GM23248 (cell line): ENCODE data around the gene AGR2. TPM values are rescaled to one million over a fixed set of nuclear protein-coding genes. Genes with fewer than 3 reads are reported as not detected.

ENCODE experiments used
- DNase-seq: peaks from one replicate; pipeline ENCODE4 v3.0.0-alpha.2; 2015
- H2AFZ ChIP-seq: fragments of 200-600 bp; sonication (generic); 2 replicates; pipeline ENCODE4 v1.6.1; 2016; ENCODE audit warnings: antibody characterized with exemption
- H3F3A ChIP-seq: fragments of 200-600 bp; sonication (generic); 2 replicates; pipeline ENCODE4 v1.6.1; 2016; ENCODE audit warnings: mild to moderate bottlenecking, antibody characterized with exemption, mixed run types; ENCODE audit not compliant: insufficient read depth
- H3K27ac ChIP-seq: fragments of 200-600 bp; sonication (generic); 2 replicates; pipeline ENCODE4 v1.5.1; 2016; ENCODE audit warnings: mild to moderate bottlenecking
- H3K27me3 ChIP-seq: fragments of 200-600 bp; sonication (generic); replicated peaks from 2 replicates; pipeline ENCODE4 v1.6.1; 2016; ENCODE audit warnings: mild to moderate bottlenecking; ENCODE audit not compliant: insufficient read depth
- H3K36me3 ChIP-seq: fragments of 200-600 bp; sonication (generic); 2 replicates; pipeline ENCODE4 v1.6.1; 2016; ENCODE audit warnings: low read depth, mild to moderate bottlenecking
- H3K4me1 ChIP-seq: fragments of 200-600 bp; sonication (generic); 2 replicates; pipeline ENCODE4 v1.6.1; 2016; ENCODE audit warnings: mild to moderate bottlenecking; ENCODE audit not compliant: insufficient read depth
- H3K4me2 ChIP-seq: fragments of 200-600 bp; sonication (generic); one replicate; pipeline ENCODE4 v1.6.1; 2016; ENCODE audit warnings: mild to moderate bottlenecking; ENCODE audit not compliant: unreplicated experiment
- H3K4me3 ChIP-seq: fragments of 200-600 bp; sonication (generic); 2 replicates; pipeline ENCODE4 v1.5.1; 2016; ENCODE audit warnings: mild to moderate bottlenecking
- H3K79me2 ChIP-seq: fragments of 200-600 bp; sonication (generic); 2 replicates; pipeline ENCODE4 v1.6.1; 2016; ENCODE audit warnings: mild to moderate bottlenecking; ENCODE audit not compliant: insufficient read depth
- H3K9ac ChIP-seq: fragments of 200-600 bp; sonication (generic); 2 replicates; pipeline ENCODE4 v1.6.1; 2016; ENCODE audit warnings: mild to moderate bottlenecking
- H3K9me2 ChIP-seq: fragments of 200-600 bp; sonication (generic); 2 replicates; pipeline ENCODE4 v1.6.1; 2016; ENCODE audit warnings: mixed run types, mild to moderate bottlenecking, moderate library complexity; ENCODE audit not compliant: insufficient read depth
- H3K9me3 ChIP-seq: fragments of 200-600 bp; sonication (generic); one replicate; pipeline ENCODE4 v1.6.1; 2017; ENCODE audit warnings: low read depth
- H4K20me1 ChIP-seq: fragments of 200-600 bp; sonication (generic); 2 replicates; pipeline ENCODE4 v1.6.0; 2016; ENCODE audit not compliant: insufficient read depth
- EZH2 ChIP-seq: fragments of 200-600 bp; sonication (generic); IDR thresholded peaks from 2 replicates; pipeline ENCODE4 v1.6.1; 2018; ENCODE audit warnings: antibody characterized with exemption, mild to moderate bottlenecking; ENCODE audit not compliant: insufficient read depth, poor library complexity, severe bottlenecking
- EZH2phosphoT487 ChIP-seq: fragments of 200-600 bp; sonication (generic); IDR thresholded peaks from 2 replicates; pipeline ENCODE4 v1.6.1; 2018; ENCODE audit warnings: antibody characterized with exemption, moderate library complexity, mild to moderate bottlenecking, low read depth; ENCODE audit not compliant: insufficient read depth
- WGBS, 2 experiments: methylation state at CpG; one replicate each; pipeline ENCODE4 v1.1.6; 2015 to 2017; ENCODE audit warnings: low lambda C conversion rate in 2 of 2, low coverage in 1 of 2; ENCODE audit errors: missing lambda C conversion rate in 2 of 2; 5-methylcytosine and 5-hydroxymethylcytosine counted together
- in situ Hi-C: fragments of 300-500 bp; cut with MboI; formaldehyde crosslinking; loops from 2 replicates; pipeline ENCODE4 v1.15.0; 2020
- polyA plus RNA-seq: library from polyadenylated mRNA; unstranded; fragments of >200 nt; fragmentation: Nextera tagmentation; extraction: Ambion mirVana; gene quantifications from 2 replicates; pipeline ENCODE4 v1.2.1, GENCODE V29; 2016
- total RNA-seq: library from RNA; depleted of rRNA; stranded (reverse); fragments of >200 nt; shearing (Covaris generic); gene quantifications from 2 replicates; pipeline ENCODE4 v1.2.3, GENCODE V29; 2014

AGR2 gene
- total and polyA plus RNA-seq, 2 experiments from 2014 or later: not detected

GRCh38 chr7:16787127-16787526, 17.7 kb downstream of the AGR2 start:
- no peak overlapping the region for H3K4me2 ChIP-seq
- H3K4me1 ChIP-seq: no peaks in the 10 kb centered on the region
- H3K9ac ChIP-seq: no peak overlapping the region
- no peaks in the 10 kb centered on the region for H3K79me2 ChIP-seq
- H3K9me2 ChIP-seq: no peaks in the 10 kb centered on the region
- WGBS, 2 experiments: 96 to 100% methylated on average over 1 of the region's 1 CpG
- in situ Hi-C loops: no loop called here
- no peak overlapping the region for H3K27ac ChIP-seq
- H3F3A ChIP-seq: peaks cover 3% of the 10 kb centered on the region; the same call in 1 of the 2 replicates
- TF ChIP-seq EZH2phosphoT487 (no peak), EZH2 (no peak)
- H4K20me1 ChIP-seq: no peaks in the 10 kb centered on the region
- no peak for DNase-seq
- no peaks in the 10 kb centered on the region for H3K36me3 ChIP-seq
- H3K4me3 ChIP-seq: no peak overlapping the region
- no peak overlapping the region for H2AFZ ChIP-seq
- no peaks in the 10 kb centered on the region for H3K9me3 ChIP-seq
- H3K27me3 ChIP-seq: no peaks in the 10 kb centered on the region

DNA sequence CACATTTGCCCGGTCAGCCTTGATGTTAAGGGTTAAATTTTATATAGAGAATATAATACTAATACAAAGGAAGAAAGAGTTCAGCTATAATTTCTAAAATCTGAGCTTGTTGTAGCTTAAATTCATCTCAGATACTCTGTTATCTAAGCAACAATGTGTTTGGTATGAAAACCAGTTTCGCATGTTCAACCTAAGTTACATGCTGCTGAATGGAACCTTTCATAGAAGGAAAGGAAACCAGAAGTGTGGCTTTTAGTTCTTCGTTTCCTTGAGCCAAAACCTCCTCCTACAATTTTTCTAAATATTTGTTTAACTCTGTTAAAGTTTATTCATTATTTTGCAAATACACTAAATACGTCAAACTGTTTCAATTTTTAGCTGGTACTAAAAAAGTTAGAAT, 18.5 kb downstream of the AGR2 start:
- TF ChIP-seq EZH2 (no peak), EZH2phosphoT487 (no peak)
- Histone ChIP-seq H2AFZ (no peak overlapping the region), H3K4me3 (no peak overlapping the region), H3K79me2 (no peaks in the 10 kb centered on the region), H3K9ac (no peak overlapping the region), H3K9me2 (no peaks in the 10 kb centered on the region), H4K20me1 (no peaks in the 10 kb centered on the region), H3K4me2 (no peak overlapping the region), H3K9me3 (no peaks in the 10 kb centered on the region), H3K36me3 (no peaks in the 10 kb centered on the region), H3K27ac (no peak overlapping the region), H3K4me1 (no peaks in the 10 kb centered on the region), H3F3A (no peaks in the 10 kb centered on the region), H3K27me3 (no peaks in the 10 kb centered on the region)
- WGBS, 2 experiments: 75 to 79% methylated on average over 4 of the region's 4 CpGs
- in situ Hi-C loops: no loop called here
- DNase-seq: no peak

DNA sequence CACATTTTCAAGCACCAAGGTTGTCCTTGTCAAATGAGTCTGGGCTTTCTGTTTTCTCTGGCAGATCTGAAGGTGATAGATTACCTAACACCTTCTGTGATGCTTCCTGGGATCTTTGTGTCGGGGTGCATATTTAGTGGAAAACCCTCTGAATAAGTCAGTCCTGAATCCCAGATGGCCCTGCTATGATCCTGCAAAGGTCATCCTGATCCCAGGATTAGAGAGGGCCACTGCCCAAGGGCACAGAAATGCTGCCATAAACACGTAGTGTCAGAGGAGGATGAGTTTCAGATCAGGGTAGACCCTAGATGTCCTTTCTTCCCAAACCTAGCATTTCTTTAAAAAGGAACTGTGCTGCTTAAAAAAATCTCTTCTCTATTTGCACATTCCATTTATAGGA, 19.0 kb downstream of the AGR2 start:
- Histone ChIP-seq H4K20me1 (no peaks in the 10 kb centered on the region), H3K4me2 (no peak overlapping the region), H3F3A (no peaks in the 10 kb centered on the region), H3K36me3 (no peaks in the 10 kb centered on the region), H3K79me2 (no peaks in the 10 kb centered on the region), H3K4me3 (no peak overlapping the region), H3K9me3 (no peaks in the 10 kb centered on the region), H3K4me1 (no peaks in the 10 kb centered on the region), H3K27ac (no peak overlapping the region), H3K9ac (no peak overlapping the region), H3K27me3 (no peaks in the 10 kb centered on the region), H3K9me2 (no peaks in the 10 kb centered on the region), H2AFZ (no peak overlapping the region)
- WGBS, 2 experiments: 87 to 97% methylated on average over 2 of the region's 2 CpGs
- in situ Hi-C loops: no loop called here
- TF ChIP-seq EZH2 (no peak), EZH2phosphoT487 (no peak)
- DNase-seq: no peak

- TF ChIP-seq EZH2phosphoT487 (no peak), EZH2 (no peak)
- no peaks in the 10 kb centered on the region for H3K4me1 ChIP-seq
- WGBS, 2 experiments: 53 to 63% methylated on average over 1 of the region's 1 CpG
- no peak overlapping the region for H3K9ac ChIP-seq
- no peaks in the 10 kb centered on the region for H3F3A ChIP-seq
- H3K36me3 ChIP-seq: no peaks in the 10 kb centered on the region
- no peaks in the 10 kb centered on the region for H3K27me3 ChIP-seq
- no peaks in the 10 kb centered on the region for H4K20me1 ChIP-seq
- in situ Hi-C loops: no loop called here
- H3K79me2 ChIP-seq: no peaks in the 10 kb centered on the region
- no peak overlapping the region for H3K4me2 ChIP-seq
- no peak for DNase-seq
- H3K27ac ChIP-seq: no peak overlapping the region
- no peaks in the 10 kb centered on the region for H3K9me2 ChIP-seq
- H3K4me3 ChIP-seq: no peak overlapping the region
- H2AFZ ChIP-seq: no peak overlapping the region
- no peaks in the 10 kb centered on the region for H3K9me3 ChIP-seq
These were observed 19.5 kb downstream of the AGR2 start for GRCh38 chr7:16785321-16785720.

DNA sequence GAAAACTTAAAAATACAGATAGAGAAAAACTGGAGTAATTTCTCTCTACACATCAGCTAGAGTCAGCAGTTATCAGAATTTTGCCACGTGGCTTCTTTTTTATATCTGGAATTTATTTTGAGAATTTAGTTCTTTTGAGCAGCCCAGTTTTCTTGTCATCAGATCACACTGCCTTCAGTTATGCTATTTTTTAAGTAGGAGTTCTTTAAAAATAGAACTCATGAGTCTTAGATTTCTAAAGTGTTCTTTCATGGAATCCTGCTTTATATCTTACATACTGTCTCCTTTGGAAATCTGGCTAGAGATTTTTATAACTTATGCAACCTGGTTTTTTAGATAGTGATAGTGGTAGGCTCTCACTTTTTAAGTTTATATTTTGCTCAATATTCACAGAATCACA, 24.2 kb downstream of the AGR2 start:
- no peak overlapping the region for H3K9ac ChIP-seq
- no peaks in the 10 kb centered on the region for H3K27me3 ChIP-seq
- in situ Hi-C loops: no loop called here
- no peaks in the 10 kb centered on the region for H3K9me3 ChIP-seq
- H3K79me2 ChIP-seq: no peaks in the 10 kb centered on the region
- H4K20me1 ChIP-seq: no peaks in the 10 kb centered on the region
- H2AFZ ChIP-seq: peak overlapping the region; percentile 11; the same call in 1 of the 2 replicates
- 13 to 22% methylated on average over 1 of the region's 1 CpG for WGBS, 2 experiments
- H3K4me3 ChIP-seq: no peak overlapping the region
- no peak for TF ChIP-seq EZH2
- TF ChIP-seq EZH2phosphoT487: no peak
- DNase-seq: no peak
- H3K36me3 ChIP-seq: no peaks in the 10 kb centered on the region
- H3K27ac ChIP-seq: no peak overlapping the region
- no peaks in the 10 kb centered on the region for H3K9me2 ChIP-seq
- H3K4me1 ChIP-seq: no peaks in the 10 kb centered on the region
- H3K4me2 ChIP-seq: no peak overlapping the region
- H3F3A ChIP-seq: no peaks in the 10 kb centered on the region
